HG02623 (cell line): ENCODE measurements around the gene NFIA.

Source experiments
- ATAC-seq: cut with Tn5 transposase; IDR thresholded peaks from one replicate; pipeline ENCODE4 v1.9.1; 2021; ENCODE audit warnings: moderate library complexity; ENCODE audit not compliant: unreplicated experiment

The NFIA gene

GRCh38 chr1:61101536-61101935, 19.2 kb downstream of the NFIA start:
- ATAC-seq = no peak

GRCh38 chr1:61102041-61102440, 19.7 kb downstream of the NFIA start:
- no peak for ATAC-seq

- no peak for ATAC-seq
These were observed 20.3 kb downstream of the NFIA start for GRCh38 chr1:61102621-61103020.

- no peak for ATAC-seq
These were observed 21.9 kb downstream of the NFIA start for GRCh38 chr1:61104220-61104671.

- ATAC-seq = no peak
These were observed 25.3 kb downstream of the NFIA start for GRCh38 chr1:61107638-61108037.

- no peak for ATAC-seq
These were observed 26.8 kb downstream of the NFIA start for GRCh38 chr1:61109158-61109557.

- ATAC-seq = no peak
These were observed 27.5 kb downstream of the NFIA start for GRCh38 chr1:61109910-61110309.

- no peak for ATAC-seq
These were observed 28.2 kb downstream of the NFIA start for GRCh38 chr1:61110554-61110953.

GRCh38 chr1:61111084-61112004, 29.0 kb downstream of the NFIA start:
- no peak for ATAC-seq

- ATAC-seq = no peak
These were observed 32.0 kb downstream of the NFIA start for GRCh38 chr1:61114178-61114870.

- ATAC-seq = no peak
These were observed 33.1 kb downstream of the NFIA start for GRCh38 chr1:61115436-61115835.

GRCh38 chr1:61116421-61116820, 34.1 kb downstream of the NFIA start:
- no peak for ATAC-seq

- ATAC-seq = no peak
These were observed 34.9 kb downstream of the NFIA start for GRCh38 chr1:61117283-61117682.

- no peak for ATAC-seq
These were observed 36.7 kb downstream of the NFIA start for GRCh38 chr1:61119085-61119484.

GRCh38 chr1:61120246-61120840, 38.0 kb downstream of the NFIA start:
- no peak for ATAC-seq

GRCh38 chr1:61120998-61121397, 38.6 kb downstream of the NFIA start:
- ATAC-seq = no peak

GRCh38 chr1:61121631-61122030, 39.3 kb downstream of the NFIA start:
- ATAC-seq = no peak

GRCh38 chr1:61122389-61122788, 40.0 kb downstream of the NFIA start:
- no peak for ATAC-seq

- ATAC-seq = no peak
These were observed 41.0 kb downstream of the NFIA start for GRCh38 chr1:61123326-61123725.

- no peak for ATAC-seq
These were observed 41.7 kb downstream of the NFIA start for GRCh38 chr1:61124078-61124477.

- no peak for ATAC-seq
These were observed 42.3 kb downstream of the NFIA start for GRCh38 chr1:61124696-61125095.

GRCh38 chr1:61125263-61125662, 42.9 kb downstream of the NFIA start:
- ATAC-seq = no peak
